Fibroblast of villous mesenchyme (primary cell): ENCODE measurements around the gene NRG2. TPM values are rescaled to one million over a fixed set of nuclear protein-coding genes. Genes with fewer than 3 reads are reported as not detected.

Experiments
- DNase-seq: peaks from one replicate; pipeline ENCODE4 v3.0.0-alpha.2; 2010; ENCODE audit warnings: low read depth
- H3K4me3 ChIP-seq: 2 replicates; pipeline ENCODE4 v1.5.1; 2011; ENCODE audit warnings: low read depth, mild to moderate bottlenecking, low read length
- total RNA-seq: library from RNA; depleted of rRNA; stranded (reverse); fragments of >200 nt; gene quantifications from 2 replicates; pipeline ENCODE4 v1.2.3, GENCODE V29; 2012
- TF ChIP-seq, protein P1 (sequence below): IDR thresholded peaks from 2 replicates; pipeline ENCODE4 v1.5.1; 2012; ENCODE audit warnings: low read depth, mild to moderate bottlenecking, low read length; ENCODE audit not compliant: insufficient read depth

The NRG2 gene
- total RNA-seq, 1 donor = under 0.01 TPM

DNA sequence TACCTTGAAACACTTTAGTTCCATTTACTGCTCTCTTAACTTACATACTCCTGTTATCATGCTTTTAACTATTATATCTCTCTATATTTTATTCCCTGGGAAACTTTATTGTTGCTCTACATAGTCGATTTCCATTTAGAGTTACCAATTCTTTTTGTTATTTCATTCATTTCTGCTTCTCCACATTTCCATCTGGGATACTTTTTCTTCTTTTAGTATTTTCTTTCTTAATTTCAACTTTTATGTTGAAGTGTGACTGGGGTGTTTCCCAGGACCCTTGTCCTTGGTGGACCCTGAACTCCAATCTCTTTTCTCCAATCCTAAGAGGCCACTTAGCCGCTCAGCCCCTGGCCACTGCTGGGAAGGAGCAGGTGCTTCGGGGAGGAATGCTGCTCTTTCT, 211.5 kb downstream of the NRG2 start:
- no peak for DNase-seq
- TF ChIP-seq, protein P1, sequence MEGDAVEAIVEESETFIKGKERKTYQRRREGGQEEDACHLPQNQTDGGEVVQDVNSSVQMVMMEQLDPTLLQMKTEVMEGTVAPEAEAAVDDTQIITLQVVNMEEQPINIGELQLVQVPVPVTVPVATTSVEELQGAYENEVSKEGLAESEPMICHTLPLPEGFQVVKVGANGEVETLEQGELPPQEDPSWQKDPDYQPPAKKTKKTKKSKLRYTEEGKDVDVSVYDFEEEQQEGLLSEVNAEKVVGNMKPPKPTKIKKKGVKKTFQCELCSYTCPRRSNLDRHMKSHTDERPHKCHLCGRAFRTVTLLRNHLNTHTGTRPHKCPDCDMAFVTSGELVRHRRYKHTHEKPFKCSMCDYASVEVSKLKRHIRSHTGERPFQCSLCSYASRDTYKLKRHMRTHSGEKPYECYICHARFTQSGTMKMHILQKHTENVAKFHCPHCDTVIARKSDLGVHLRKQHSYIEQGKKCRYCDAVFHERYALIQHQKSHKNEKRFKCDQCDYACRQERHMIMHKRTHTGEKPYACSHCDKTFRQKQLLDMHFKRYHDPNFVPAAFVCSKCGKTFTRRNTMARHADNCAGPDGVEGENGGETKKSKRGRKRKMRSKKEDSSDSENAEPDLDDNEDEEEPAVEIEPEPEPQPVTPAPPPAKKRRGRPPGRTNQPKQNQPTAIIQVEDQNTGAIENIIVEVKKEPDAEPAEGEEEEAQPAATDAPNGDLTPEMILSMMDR = no peak
- H3K4me3 ChIP-seq = no peak overlapping the region

DNA sequence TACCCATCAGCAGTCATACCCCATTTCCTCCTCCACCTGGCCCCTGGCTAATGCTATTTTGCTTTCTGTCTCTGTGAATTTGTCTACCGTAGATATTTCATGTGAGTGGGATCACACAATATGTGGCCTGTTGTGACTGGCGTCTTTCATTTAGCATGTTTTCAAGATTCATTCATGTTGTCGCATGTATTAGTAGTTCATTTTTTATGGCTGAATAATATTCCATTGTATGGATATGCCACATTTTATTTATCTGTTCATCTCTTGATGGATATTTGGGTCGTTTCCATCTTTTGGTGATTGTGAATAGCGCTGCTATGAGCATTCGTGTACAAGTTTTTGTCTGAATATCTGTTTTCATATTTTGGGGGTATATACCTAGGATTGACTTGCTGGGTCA, 213.6 kb downstream of the NRG2 start:
- no peak for DNase-seq
- TF ChIP-seq, protein P1 = no peak
- no peak overlapping the region for H3K4me3 ChIP-seq

DNA sequence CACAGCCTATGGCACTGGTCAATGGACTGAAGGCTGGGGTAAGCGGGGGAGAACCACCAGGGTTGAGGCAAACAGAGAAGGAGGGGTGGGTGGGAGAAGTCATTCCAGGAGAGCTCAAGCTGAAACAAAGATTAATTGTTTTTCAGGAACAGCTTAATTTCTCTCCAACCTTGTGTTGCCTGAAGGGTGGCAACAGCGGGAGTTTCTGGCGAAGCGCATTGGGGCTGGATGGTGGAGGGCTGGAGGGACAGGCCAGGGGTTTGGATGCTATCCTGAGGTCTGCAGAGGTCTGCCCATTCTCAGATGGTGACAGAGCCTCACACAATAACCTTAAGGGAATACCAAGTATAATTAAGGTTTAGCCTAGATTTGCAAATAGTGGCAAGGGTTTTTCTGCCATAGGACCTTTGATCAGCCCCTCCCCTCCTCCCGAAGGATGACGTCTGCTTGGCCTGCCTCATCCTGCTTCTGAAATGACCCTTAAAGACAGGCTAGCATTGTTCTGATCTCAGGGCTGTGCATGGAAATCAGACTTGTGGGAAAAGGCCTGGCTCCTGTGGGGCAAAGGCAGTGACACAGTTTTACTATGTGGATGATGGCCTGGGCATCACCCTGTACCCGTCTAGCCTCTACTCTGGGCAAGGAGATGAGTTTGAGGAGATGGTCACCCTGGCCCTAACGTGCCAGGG, 214.7 kb downstream of the NRG2 start:
- H3K4me3 ChIP-seq = no peak overlapping the region
- no peak for DNase-seq
- TF ChIP-seq, protein P1 = no peak

DNA sequence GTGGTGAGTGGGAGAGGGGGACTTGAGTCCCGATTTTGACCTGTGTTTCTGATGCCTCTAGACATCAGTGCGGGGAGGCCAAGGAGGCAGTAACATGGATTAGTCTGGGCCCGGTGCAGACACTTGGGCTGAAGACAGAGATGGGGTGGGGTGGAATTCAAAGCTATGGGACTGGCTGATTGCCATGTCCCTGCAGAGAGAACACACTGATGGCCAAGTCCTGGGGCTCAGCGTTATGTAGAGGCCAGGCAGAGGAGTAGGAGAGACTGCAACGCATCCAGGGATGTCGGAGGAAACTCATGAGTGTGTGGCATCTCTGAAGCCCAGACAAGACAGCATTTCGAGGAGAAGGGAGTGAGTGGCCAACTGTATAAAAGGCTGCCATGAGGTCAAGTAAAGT, 217.4 kb downstream of the NRG2 start:
- no peak overlapping the region for H3K4me3 ChIP-seq
- TF ChIP-seq, protein P1 = no peak
- no peak for DNase-seq

DNA sequence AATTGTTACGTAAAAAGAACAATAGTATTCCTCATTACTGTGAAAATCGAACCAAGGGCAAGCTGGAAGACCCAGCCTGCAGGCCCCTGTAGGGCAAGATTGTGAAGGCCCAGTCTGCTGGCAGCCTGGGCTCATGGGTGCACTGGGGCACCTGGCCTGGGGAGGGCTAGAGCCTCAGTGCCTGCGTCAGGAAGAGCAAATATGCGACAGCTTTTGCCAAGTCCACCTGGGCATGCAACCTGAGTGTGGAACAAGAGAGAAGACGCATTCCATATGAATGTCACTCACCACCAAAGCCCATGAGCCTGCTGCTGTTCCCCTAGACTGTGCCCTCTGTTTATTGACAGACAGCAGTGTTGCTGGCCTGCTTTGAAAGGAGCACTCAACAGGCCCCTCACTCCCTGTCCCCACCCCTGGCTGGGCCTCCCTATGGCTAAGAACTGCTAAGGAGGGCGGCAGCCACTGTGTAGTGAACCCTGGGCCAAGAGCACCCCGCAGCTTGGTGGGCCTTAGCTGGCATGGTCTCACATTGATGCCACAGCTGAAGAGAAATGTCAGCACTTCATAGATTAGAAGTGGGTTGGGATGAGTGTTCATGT, 219.2 kb downstream of the NRG2 start:
- no peak overlapping the region for H3K4me3 ChIP-seq
- no peak for DNase-seq
- TF ChIP-seq, protein P1 = no peak

DNA sequence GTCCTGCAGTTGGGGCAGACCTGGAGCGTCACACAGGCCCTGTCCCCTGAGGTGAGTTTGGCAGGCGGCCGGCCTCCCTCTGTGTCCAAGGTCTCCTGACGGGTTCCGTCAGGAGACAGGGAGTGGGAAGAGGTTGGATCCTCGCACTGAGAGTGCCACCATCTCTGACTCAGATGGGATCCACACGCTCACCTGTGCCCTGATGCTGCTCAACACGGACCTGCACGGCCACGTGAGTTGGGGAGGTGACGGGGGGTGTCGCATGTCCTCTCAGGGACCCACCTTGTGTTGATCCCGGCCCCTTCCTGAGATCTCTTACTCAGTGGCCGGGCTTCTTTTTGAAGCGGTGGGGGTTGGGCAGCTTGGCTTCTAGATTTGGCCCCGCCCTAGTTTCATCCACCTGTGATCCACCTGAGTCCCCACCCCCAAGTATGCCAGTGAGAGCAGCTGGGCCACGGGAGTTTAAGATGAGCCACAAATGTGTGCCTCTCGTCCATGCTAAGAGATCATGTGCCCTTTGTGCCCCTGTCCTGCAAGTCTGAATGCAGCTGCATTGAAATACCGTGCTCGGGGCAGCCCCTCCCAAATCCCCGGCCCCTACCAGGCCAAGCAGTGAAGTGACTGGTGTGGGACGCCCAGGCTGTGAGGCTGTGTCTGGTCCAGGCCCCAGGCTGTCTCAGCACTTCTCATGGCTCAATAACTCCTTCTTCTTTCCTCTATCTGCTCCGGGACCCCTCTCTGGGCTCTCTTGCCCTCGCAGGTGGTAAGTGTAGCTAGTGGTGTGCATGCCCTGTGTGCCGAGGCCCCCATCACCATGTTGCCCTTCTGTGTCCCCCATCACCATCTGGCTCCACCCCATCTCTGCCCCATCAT, 220.3 kb downstream of the NRG2 start:
- DNase-seq = no peak
- TF ChIP-seq, protein P1 = no peak
- no peak overlapping the region for H3K4me3 ChIP-seq
